ENCODE results near the gene SRSF2.
"Not testable (repeated sequence)": the region's sequence is repeated elsewhere in the genome, so short reads cannot be mapped to it uniquely, and the experiment has no call there.

Gene SRSF2

DNA sequence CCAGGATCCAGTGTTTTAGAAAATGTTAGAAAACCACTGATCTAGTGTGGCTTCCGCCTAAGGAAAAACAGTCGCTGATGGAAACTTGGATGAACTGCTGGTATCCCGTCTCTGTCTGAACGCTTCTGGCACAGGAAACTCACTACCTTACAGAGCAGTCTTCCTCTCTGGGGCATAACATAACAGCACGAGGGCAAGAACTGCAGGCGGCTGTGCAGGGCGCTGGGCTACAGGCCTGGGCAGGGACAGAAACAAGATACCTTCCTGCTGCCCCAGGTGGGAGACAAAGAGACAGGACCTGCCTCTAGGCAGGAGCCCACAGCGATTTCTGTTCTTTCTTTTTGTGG, 36.9 kb downstream of the SRSF2 start:
- no peaks in the 10 kb centered on the region; a peak in 1 of 22 replicates for H4K20me1 ChIP-seq
- H3K27ac ChIP-seq, result peak overlapping the region in 10 of 11 experiments; percentile 73 to 98 (median 88); a peak in 21 of 22 replicates

DNA sequence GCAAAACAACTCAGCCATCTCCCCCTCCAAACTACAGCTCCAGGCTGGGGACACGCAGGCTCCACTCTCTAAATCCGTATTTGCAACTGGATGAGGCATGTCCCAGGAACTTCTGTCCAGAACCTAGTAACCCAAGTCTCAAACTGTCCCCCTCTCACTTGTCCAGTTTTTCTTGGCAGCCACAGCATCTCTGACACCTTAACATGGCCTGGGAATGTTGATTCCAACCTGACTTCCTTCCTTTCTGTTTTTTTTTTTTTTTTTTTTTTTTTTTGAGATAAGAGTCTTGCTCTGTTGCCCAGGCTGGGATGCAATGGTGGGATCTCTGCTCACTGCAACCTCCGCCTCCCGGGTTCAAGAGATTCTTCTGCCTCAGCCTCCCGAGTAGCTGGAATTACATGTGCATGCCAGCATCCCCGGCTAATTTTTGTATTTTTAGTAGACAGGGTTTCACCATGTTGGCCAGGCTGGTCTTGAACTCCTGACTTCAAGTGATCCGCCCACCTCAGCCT, 38.6 kb downstream of the SRSF2 start:
- not testable (repeated sequence) for H3K36me3 ChIP-seq; H4K20me1 ChIP-seq; H3K27me3 ChIP-seq; H3K9me3 ChIP-seq (replicated peaks in 1 of 11)
- H3K4me2 ChIP-seq, result peak overlapping the region; percentile 71 to 100 (median 95)
- H3K4me1 ChIP-seq, result peaks cover 92 to 100% (median 99%) of the 10 kb centered on the region in 10 experiments
- peak overlapping the region in 1 of 10 experiments; percentile 21; a peak in 2 of 20 replicates for H3K4me3 ChIP-seq
- peak overlapping the region in 8 of 11 experiments; percentile 73 to 98 (median 90); a peak in 15 of 22 replicates for H3K27ac ChIP-seq
- peak overlapping the region in 5 of 11 experiments; percentile 67 to 92 (median 88); a peak in 9 of 22 replicates for H3K9ac ChIP-seq

More for the DNA sequence above, 36.9 kb downstream of the SRSF2 start:
- Histone ChIP-seq H3K4me2 (peak overlapping the region; percentile 71 to 100 (median 95)), H3K27me3 (no peaks in the 10 kb centered on the region), H3K4me3 (peak overlapping the region; percentile 0 to 64 (median 55); a peak in 16 of 20 replicates), H3K4me1 (peaks cover 81 to 99% (median 95%) of the 10 kb centered on the region in 10 experiments), H3K36me3 (no peaks in the 10 kb centered on the region), H3K9me3 (replicated peaks in 1 of 11) (0 out of 22 replicates have a peak, but pooled peaks cover 0 to 5% (median 0%) of the 10 kb centered on the region in 11 experiments), H3K9ac (peak overlapping the region; percentile 57 to 92 (median 76); a peak in 21 of 22 replicates)
- TF ChIP-seq Cebpa-rat (IDR thresholded peaks at IDR 0.05), result no peak

DNA sequence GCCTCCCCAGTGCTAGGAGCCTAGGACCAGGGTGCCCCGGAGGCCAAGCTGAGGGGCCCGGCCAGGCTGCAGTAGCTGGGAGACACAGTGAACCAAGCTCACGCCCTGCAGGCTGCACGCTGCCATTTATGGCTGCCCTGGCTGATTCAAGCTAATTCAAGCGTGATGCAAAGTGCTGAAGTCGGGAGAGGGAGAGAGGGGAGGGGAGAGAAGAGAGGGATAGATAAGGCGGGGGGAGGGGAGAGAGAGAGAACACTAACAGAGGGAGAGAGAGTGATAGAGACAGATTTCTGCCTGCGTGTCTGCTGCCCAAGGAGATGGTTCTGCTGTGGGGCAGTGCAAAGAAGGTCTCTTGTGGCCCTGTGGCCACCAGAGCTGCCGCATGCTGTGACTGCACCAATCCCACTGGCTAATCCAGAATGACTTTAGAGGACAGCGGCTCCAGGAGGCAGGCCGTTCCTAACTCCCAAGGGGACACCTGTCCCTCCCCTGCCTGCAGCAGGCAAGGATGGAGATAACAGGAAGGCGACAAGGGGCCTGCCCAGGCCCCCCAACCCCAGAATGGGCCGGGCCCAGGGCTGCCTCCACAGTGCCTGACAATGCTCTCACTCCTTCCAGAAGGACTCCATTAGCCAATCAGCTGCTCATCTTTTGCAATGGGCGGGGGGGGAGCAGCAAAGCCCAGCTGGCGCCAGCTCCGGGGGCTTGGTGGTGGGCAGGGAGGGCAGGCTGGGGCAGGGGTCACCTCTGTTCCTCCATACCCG, 39.2 kb downstream of the SRSF2 start:
- Histone ChIP-seq H3K4me1 (peaks cover 94 to 100% (median 100%) of the 10 kb centered on the region in 10 experiments), H3K27me3 (no peaks in the 10 kb centered on the region), H3K36me3 (0 out of 22 replicates have a peak, but pooled peaks cover 0 to 4% (median 0%) of the 10 kb centered on the region in 11 experiments), H3K4me3 (peak overlapping the region in 8 of 10 experiments; percentile 8 to 51 (median 38); a peak in 11 of 20 replicates), H3K27ac (peak overlapping the region in 10 of 11 experiments; percentile 72 to 98 (median 88); a peak in 20 of 22 replicates), H3K9me3 (replicated peaks in 1 of 11) (0 out of 22 replicates have a peak, but pooled peaks cover 0 to 5% (median 0%) of the 10 kb centered on the region in 11 experiments), H3K9ac (peak overlapping the region in 10 of 11 experiments; percentile 52 to 92 (median 68); a peak in 18 of 22 replicates), H4K20me1 (no peaks in the 10 kb centered on the region; a peak in 1 of 22 replicates), H3K4me2 (peak overlapping the region; percentile 71 to 100 (median 95))
- TF ChIP-seq Cebpa-rat (IDR thresholded peaks at IDR 0.05), result no peak

DNA sequence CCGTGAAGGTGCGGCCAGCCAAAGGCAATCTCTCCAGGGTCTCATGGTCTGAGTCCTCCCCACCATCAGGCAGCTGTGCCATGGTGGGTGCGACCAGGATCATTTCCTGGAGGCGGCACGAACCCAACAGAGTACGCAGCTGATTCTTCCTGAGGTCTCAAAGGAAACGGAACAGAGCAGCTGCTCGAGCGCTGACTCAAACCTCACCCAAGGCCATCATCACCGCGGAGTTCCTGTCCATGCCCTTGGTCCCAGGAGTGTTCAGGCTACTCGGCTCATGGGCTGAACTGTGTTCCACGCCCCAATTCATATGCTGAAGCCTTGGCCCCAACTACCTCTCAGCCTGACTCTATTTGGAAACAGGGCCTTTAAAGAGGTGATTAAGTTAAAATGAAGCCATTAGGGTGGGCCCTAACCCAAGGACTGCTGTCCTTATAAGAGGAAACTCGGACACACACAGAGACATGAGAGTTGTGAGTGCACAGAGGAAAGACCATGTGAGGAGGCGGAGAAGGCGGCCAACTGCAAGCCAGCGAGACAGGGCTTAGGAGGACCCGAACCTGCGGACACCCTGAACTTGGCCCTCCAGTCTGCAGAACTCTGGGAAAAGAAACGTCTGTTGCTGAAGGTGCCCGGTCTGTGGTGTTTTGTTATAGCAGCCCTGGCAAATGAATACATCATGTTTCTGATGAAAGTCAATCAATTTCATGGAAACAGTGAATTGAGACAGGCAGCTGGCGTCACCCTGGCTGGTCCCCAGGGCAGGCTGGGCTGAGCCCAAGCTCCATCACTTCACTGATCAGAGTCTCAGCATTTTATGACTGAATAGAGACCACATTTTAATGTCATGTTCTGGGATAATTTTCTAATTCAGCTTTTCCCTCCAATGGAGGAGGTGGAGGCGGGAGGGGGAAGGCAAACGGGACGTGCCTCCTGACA, 40.1 kb downstream of the SRSF2 start:
- H3K9ac ChIP-seq, result peak overlapping the region in 10 of 11 experiments; percentile 52 to 92 (median 68); a peak in 21 of 22 replicates

DNA sequence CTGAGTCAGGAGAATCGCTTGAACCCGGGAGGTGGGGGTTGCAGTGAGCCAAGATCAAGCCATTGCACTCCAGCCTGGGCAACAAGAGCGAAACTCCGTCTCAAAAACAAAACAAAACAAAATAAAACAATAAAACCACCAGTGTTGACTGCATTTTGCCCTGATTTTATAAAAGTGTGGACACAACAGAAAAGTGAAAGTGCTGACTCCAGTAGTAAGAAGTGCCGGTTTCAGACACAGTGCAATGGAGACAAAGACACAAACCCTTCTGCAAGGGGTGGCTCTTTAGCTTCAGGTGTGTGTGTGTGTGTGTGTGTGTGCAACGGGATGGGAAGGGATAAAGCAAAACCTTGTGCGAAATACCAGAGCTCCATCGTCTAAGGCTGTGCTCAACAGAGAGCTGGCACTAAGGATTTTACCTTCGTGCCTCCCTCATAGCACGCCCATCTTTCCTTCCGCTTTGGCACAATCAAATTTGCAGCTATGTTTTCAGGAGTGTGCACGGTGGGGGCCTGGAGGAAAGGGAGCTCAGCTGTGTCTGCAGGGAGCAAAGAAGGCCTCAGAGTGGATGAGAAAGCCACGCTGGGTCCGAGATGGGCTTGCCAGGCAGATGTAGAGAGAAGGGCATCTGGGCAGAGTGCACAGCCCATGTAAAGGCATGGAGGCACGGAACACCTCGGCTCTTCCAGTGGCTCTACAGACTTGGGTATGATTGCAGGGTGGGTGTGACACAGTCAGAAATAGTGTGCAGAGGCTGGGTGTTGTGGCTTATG, 41.9 kb downstream of the SRSF2 start:
- H3K4me1 ChIP-seq, result peaks cover 75 to 95% (median 84%) of the 10 kb centered on the region in 10 experiments
- H4K20me1 ChIP-seq, result no peaks in the 10 kb centered on the region; a peak in 1 of 22 replicates
- 0 out of 22 replicates have a peak, but pooled peaks cover 0 to 5% (median 0%) of the 10 kb centered on the region in 11 experiments for H3K9me3 ChIP-seq (replicated peaks in 1 of 11)
- H3K27ac ChIP-seq, result peak overlapping the region in 8 of 11 experiments; percentile 73 to 98 (median 90); a peak in 12 of 22 replicates
- peak overlapping the region in 3 of 11 experiments; percentile 10 to 92 (median 79); a peak in 2 of 22 replicates for H3K9ac ChIP-seq
- H3K36me3 ChIP-seq, result 0 out of 22 replicates have a peak, but pooled peaks cover 0 to 4% (median 0%) of the 10 kb centered on the region in 11 experiments
- no peaks in the 10 kb centered on the region for H3K27me3 ChIP-seq
- no peak overlapping the region for H3K4me3 ChIP-seq
- TF ChIP-seq Cebpa-rat (IDR thresholded peaks at IDR 0.05), result no peak
- H3K4me2 ChIP-seq, result peak overlapping the region; percentile 71 to 100 (median 95)

More for the DNA sequence above, 40.1 kb downstream of the SRSF2 start:
- Histone ChIP-seq H3K4me2 (peak overlapping the region; percentile 71 to 100 (median 95)), H3K27me3 (no peaks in the 10 kb centered on the region), H3K4me3 (peak overlapping the region in 8 of 10 experiments; percentile 21 to 51 (median 40); a peak in 13 of 20 replicates), H3K9me3 (replicated peaks in 1 of 11) (0 out of 22 replicates have a peak, but pooled peaks cover 0 to 5% (median 0%) of the 10 kb centered on the region in 11 experiments), H3K27ac (peak overlapping the region; percentile 8 to 98 (median 88); a peak in 21 of 22 replicates), H4K20me1 (no peaks in the 10 kb centered on the region; a peak in 1 of 22 replicates), H3K36me3 (0 out of 22 replicates have a peak, but pooled peaks cover 0 to 4% (median 0%) of the 10 kb centered on the region in 11 experiments), H3K4me1 (peaks cover 91 to 97% (median 95%) of the 10 kb centered on the region in 10 experiments)
- TF ChIP-seq Cebpa-rat (IDR thresholded peaks at IDR 0.05), result peak in 2 of 11 experiments; percentile 21 to 71; a peak in 1 of 22 replicates

DNA sequence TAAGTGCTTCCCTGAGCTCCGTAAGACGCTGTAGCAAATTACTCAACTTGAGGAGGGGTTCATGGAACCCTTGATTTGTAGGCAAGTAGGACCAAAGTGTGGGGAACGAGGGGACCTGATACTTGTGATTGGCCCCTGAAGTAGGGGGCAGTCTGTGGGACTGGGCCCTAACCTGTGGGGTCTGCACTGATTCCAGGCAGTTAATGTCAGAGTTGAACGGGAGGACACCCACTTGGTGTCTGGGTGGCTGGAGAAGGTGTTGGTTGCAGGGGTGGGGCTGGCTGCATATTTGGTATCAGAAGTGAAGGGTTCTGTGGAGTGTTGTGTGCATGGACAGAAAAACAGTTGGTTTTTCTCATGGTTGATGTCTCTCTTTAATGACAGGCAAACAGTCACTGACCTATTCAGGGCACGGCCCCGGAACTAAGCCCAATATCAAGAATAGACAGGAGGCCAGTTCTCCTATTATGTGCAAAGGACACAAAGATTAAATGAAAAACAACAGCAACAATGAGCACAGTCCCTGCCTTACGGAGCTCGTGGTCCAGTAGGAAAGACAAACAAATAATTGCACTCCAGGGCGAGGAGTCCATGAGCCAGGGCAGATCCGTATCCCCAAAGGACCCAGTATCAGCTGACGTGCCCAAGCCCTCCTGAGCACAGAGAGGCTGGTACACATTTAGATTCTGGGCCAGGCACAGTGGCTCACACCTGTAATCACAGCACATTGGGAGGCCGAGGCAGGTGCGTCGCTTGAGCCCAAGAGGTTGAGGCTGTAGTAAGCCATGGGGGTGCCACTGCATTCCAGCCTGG, 45.5 kb downstream of the SRSF2 start:
- Histone ChIP-seq H3K4me1 (peaks cover 50 to 93% (median 82%) of the 10 kb centered on the region in 10 experiments), H3K9me3 (replicated peaks in 1 of 11) (0 out of 22 replicates have a peak, but pooled peaks cover 0 to 5% (median 0%) of the 10 kb centered on the region in 11 experiments), H3K4me2 (peak overlapping the region in 5 of 11 experiments; percentile 5 to 46 (median 38); a peak in 8 of 22 replicates), H4K20me1 (peaks cover 0 to 25% (median 0%) of the 10 kb centered on the region in 11 experiments; a peak in 4 of 22 replicates), H3K4me3 (no peak overlapping the region), H3K27me3 (peaks cover 0 to 15% (median 0%) of the 10 kb centered on the region in 11 experiments; a peak in 2 of 22 replicates), H3K9ac (no peak overlapping the region), H3K27ac (0 out of 22 replicates have a peak overlapping the region, but pooled peaks of 1 of the 11 experiments have one; percentile 7), H3K36me3 (peaks cover 0 to 4% (median 0%) of the 10 kb centered on the region in 11 experiments; a peak in 1 of 22 replicates)
- TF ChIP-seq Cebpa-rat (IDR thresholded peaks at IDR 0.05), result no peak

Data from BLaER1 treated with 17β-estradiol and CSF1 and Interleukin-3, amounts not matched to agents 10 nM and 100 nM (cell line).